Astrocyte of the spinal cord (primary cell): ENCODE data around the gene SEMA3G.

Source experiments
- DNase-seq: peaks from one replicate; pipeline ENCODE4 v3.0.0; 2011; ENCODE audit warnings: low read depth, low spot score
- H3K4me3 ChIP-seq: 2 replicates; pipeline ENCODE4 v1.5.1; 2011; ENCODE audit warnings: low read depth, mild to moderate bottlenecking, low read length, moderate library complexity
- in situ Hi-C: cut with HindIII; loops from 2 replicates; pipeline ENCODE4 v1.10.0; 2017; ENCODE audit warnings: low sequenced_read_pairs
- TF ChIP-seq, protein P1 (sequence below): IDR thresholded peaks from 2 replicates; pipeline ENCODE4 v1.5.1; 2012; ENCODE audit warnings: low read depth, mild to moderate bottlenecking, low read length, inconsistent platforms

Gene SEMA3G

DNA sequence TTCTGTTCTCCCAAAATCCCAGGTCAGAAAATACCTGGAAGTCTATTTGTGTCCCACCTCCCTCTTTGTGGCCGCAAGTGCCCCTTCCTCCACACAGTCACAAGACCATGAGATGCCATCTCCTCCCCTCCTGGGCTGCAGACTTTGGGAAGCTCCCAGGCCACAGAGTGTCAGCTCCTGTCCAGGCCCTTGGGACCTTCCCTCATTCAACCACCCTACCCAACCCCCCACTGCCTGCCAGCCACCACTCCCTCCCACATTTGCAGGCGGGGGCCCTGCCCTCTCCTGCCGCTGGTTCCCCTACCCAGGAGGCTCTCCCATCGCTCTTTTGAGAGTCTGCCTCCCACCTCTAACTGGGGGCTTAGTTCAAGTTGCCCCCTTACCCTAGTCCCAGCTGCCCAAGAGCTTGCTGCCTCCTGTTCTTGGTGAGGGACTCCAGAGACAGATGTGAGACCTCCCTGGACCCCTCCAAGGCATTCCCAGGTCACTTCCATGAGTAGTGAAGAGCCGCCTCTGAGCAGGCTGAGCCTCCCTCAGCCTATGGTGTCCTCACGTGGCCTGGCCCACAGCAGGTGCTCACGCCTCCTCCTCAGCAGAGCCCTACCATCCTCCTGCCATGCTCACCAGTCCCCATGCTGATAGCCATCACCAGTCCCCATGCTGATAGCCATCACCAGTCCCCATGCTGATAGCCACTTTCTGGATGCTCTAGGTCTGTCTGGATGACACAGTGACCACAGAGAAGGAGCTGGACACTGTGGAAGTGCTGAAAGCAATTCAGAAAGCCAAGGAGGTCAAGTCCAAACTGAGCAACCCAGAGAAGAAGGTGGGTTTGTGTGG is 34.4 kb upstream of the SEMA3G start:
- DNase-seq, result no peak
- H3K4me3 ChIP-seq, result no peak overlapping the region
- TF ChIP-seq, protein P1, sequence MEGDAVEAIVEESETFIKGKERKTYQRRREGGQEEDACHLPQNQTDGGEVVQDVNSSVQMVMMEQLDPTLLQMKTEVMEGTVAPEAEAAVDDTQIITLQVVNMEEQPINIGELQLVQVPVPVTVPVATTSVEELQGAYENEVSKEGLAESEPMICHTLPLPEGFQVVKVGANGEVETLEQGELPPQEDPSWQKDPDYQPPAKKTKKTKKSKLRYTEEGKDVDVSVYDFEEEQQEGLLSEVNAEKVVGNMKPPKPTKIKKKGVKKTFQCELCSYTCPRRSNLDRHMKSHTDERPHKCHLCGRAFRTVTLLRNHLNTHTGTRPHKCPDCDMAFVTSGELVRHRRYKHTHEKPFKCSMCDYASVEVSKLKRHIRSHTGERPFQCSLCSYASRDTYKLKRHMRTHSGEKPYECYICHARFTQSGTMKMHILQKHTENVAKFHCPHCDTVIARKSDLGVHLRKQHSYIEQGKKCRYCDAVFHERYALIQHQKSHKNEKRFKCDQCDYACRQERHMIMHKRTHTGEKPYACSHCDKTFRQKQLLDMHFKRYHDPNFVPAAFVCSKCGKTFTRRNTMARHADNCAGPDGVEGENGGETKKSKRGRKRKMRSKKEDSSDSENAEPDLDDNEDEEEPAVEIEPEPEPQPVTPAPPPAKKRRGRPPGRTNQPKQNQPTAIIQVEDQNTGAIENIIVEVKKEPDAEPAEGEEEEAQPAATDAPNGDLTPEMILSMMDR, result no peak
- in situ Hi-C loops, result no loop called here

DNA sequence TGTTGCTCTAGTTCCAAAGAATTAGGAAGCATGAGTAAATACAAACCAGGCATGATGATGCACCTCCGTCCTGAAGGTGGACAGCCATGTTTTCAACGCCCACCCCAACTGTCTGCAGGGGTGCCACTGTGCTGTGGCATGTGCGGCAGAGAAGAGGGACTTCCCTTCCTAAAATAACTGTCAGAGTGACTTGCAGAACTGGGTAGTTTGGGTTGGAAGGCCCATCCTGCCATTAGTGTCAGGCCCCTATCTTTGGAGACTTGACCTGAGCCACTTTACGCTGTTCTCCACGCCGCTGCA is 32.8 kb upstream of the SEMA3G start:
- in situ Hi-C loops, result no loop called here
- TF ChIP-seq, protein P1, result no peak
- no peak for DNase-seq
- H3K4me3 ChIP-seq, result no peak overlapping the region

DNA sequence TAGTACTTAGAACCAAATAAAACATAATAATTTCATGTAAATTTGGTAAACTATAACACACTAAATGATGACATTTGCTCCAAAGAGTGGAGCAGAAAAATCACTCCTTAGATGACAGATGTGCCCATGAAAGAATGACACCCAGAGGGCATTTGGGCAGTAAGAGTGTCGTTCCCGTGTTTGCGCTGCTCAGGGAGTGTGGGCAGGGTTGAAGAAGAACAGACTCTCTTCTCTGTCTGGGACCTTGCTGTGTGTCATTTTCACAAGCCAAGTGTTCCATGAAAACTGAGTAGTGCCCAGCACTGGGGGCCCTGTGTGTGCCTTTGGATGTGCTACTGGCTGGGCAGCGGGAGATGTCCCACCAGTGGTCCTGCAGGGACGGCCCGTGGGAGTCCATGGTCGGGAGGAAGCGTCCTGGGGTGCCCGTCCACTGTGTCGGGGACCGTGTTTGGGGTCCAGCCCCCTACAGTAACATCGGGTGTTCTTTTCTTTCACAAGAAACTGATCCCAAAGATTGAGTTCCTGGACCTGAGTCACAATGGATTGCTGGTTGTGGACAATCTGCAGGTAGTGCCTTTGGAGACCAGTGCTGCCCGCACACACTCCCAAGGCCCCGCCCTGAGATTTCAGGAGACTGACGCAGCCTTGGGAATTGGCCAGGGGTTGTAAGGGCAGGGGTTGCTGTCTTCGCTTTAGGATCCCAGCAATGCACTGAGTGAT is 32.3 kb upstream of the SEMA3G start:
- in situ Hi-C loops, result no loop called here
- no peak overlapping the region for H3K4me3 ChIP-seq
- TF ChIP-seq, protein P1, result no peak
- no peak for DNase-seq

DNA sequence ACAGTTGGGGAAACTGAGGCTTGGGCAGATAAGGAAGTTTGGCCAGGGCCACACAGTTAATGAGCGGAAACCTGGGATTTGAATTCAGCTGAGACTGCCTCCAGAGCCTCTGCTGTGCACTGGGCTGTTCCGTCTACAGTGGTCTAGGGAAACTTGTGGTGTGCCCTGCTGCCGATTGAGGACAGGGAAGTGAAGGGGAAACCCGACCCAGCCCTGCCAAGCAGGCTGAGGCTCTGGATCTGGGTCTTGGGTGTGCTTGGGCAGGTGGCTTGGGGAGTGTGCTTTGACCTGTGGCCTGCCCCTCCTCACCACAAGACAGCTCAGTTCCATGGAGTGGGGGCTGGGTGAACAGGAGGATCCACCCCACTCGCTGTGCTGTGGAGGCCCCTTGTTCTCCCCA is 28.1 kb upstream of the SEMA3G start:
- TF ChIP-seq, protein P1, result no peak
- in situ Hi-C loops, result no loop called here
- H3K4me3 ChIP-seq, result no peak overlapping the region

DNA sequence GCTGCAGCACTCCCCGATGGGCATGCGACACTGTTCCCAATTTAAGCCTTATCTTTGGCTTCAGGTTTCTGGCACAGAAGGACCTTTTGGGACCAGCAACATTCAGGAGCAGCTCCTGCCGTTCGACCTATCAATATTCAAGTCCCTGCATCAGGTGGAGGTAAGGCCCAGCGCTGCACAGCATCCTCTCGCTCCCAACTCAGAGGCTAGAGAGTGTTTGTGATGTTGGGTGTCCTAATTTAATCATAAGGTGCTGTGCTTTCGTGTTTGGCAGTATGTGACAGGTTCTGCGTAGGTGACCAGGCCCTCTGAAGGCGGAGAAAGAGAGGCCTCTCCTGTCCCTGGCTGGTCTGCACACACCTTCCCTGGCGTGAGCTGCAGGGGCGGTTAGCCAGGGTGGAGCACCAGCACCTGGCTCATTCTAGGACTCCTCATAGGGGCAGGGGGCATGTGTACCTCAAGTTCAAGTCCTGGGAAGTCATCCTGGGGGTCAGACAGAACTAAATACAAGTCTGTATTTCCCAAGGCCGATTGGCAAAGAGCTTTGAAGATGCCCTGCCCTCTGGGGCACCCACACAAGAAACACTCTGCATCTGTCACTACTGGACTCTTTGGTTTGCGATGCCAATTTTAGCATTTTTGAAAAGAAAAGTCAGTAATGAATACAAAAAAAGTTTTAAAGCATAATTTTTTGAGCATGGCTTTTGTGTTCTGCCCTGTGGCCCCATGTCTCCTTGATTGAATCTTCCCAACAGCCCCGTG is 27.5 kb upstream of the SEMA3G start:
- no peak for DNase-seq
- in situ Hi-C loops, result no loop called here
- TF ChIP-seq, protein P1, result no peak
- H3K4me3 ChIP-seq, result no peak overlapping the region

More for the DNA sequence above, 28.1 kb upstream of the SEMA3G start:
- no peak for DNase-seq

DNA sequence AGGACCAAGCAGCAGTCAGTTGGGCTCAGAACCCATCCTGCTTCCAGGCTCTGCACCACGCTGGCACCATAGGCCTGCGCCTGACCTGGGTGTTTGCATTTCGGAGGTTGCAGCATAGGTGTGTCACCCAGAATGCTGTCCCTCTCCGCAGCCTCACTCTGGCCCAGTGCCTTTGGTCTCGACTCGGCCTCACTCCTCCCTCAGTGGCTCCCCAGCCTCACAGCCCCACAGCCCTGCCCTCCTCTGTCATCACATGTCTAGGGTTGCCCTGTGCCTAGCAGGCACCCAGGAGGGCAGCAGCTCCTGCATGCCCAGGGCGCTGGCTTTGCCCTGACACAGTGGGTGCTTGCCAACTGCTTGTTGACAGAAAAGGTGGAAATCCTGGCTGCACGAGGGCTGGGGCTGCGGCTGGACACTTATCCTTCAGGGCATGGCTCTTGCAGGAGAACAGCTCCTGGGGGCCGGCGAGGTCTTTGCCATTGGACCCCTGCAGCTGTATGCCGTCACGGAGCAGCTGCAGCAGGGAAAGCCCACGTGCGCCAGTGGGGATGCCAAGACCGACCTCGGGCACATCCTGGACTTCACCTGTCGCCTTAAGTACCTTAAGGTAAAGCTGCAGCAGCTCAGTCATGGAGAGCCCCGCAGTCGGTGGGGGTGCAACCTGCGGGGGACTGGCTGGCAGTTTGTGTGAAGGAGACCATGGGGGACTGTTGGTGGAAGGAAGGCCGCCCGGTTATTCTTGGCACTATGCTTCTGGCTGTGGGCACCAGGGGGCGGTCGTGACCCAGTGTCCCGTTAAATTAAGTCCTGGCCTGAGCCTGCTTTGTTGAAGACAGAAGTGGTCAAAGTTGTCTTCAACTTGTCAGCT is 26.7 kb upstream of the SEMA3G start:
- peak; percentile 36 for DNase-seq
- in situ Hi-C loops, result no loop called here
- TF ChIP-seq, protein P1, result peak; percentile 73
- no peak overlapping the region for H3K4me3 ChIP-seq
